Superior temporal gyrus (tissue), 1 donor: Measurements from ENCODE around the gene USP32.

Source experiments
- DNase-seq: peaks from one replicate; pipeline ENCODE4 v3.0.0-alpha.2; 2016; ENCODE audit errors: extremely low spot score

USP32 gene

GRCh38 chr17:60156746-60157145, 235.2 kb downstream of the USP32 start:
- no peak for DNase-seq

GRCh38 chr17:60155815-60156214, 236.1 kb downstream of the USP32 start:
- DNase-seq, result no peak

- no peak for DNase-seq
These were observed 236.5 kb downstream of the USP32 start for GRCh38 chr17:60155427-60155814.

- DNase-seq, result no peak
These were observed 237.1 kb downstream of the USP32 start for GRCh38 chr17:60154616-60155426.

- DNase-seq, result no peak
These were observed 238.1 kb downstream of the USP32 start for GRCh38 chr17:60153606-60154390.

GRCh38 chr17:60151355-60151754, 240.6 kb downstream of the USP32 start:
- DNase-seq, result no peak

GRCh38 chr17:60149691-60150582, 242.0 kb downstream of the USP32 start, which contains the start of gene CA4:
TSS of gene CA4 (plus strand) at chr17:60149973. CDS start at chr17:60150035, 62 bp downstream.
- DNase-seq, result no peak

- no peak for DNase-seq
These were observed 243.6 kb downstream of the USP32 start for GRCh38 chr17:60148373-60148772.

GRCh38 chr17:60147553-60148223, 244.2 kb downstream of the USP32 start:
- no peak for DNase-seq

- DNase-seq, result no peak
These were observed 245.7 kb downstream of the USP32 start for GRCh38 chr17:60146206-60146605.

- no peak for DNase-seq
These were observed 246.7 kb downstream of the USP32 start for GRCh38 chr17:60145006-60145935.

GRCh38 chr17:60142872-60143499, 248.9 kb downstream of the USP32 start:
- peak; percentile 90 for DNase-seq

GRCh38 chr17:60141111-60142018, 250.6 kb downstream of the USP32 start:
- DNase-seq, result no peak

GRCh38 chr17:60139438-60140285, 252.3 kb downstream of the USP32 start:
- peak; percentile 58 for DNase-seq

GRCh38 chr17:60138769-60139437, 253.0 kb downstream of the USP32 start:
- DNase-seq, result no peak

- no peak for DNase-seq
These were observed 254.2 kb downstream of the USP32 start for GRCh38 chr17:60137731-60138130.
